ENCODE results near the gene CAP2. TPM values are rescaled to one million over a fixed set of nuclear protein-coding genes. Genes with fewer than 3 reads are reported as not detected.

Gene CAP2
- total and polyA plus RNA-seq, 9 of the 15 experiments (the other 6 are each of a cell fraction or from before 2014, with no cell fraction given) = not detected

DNA sequence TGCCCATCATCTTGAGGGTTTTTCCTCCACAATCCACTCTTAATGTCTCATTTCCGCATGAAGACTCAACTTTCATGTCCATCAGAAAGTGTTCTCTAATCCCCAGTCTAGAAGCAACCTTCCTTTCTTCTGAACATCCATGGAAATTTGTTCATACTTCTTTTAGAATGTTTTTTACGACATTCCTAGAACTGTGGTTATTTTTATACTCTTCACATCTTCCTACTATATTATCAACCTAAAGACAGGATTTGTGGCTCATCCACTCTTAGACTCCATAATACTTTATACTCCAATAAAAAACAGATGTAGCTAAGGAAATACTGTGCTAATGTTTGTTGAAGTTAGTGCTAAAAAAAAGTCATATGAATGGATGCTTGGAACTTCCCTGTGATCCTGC is 1.4 kb upstream of the CAP2 start:
- ATAC-seq = no peak
- no peaks in the 10 kb centered on the region for H3K9me1 ChIP-seq (ENCODE audit: control insufficient read depth, insufficient read depth, low read length)
- no peak overlapping the region for H3K9ac ChIP-seq (ENCODE audit: insufficient read depth in 1 of 2, low read depth in 2 of 2, low read length in 2 of 2)
- no peak for TF ChIP-seq ILF3 (IDR thresholded peaks at IDR 0.05; ENCODE audit: borderline replicate concordance)
- no peak for TF ChIP-seq NRF1 (conservative IDR thresholded peaks at IDR 0.05 in 1 of 2, IDR thresholded peaks at IDR 0.05 in 1 of 2)
- no peak for TF ChIP-seq FIP1L1 (IDR thresholded peaks at IDR 0.05; ENCODE audit: low read depth, low read length, poor library complexity, severe bottlenecking)
- no peak for TF ChIP-seq ILK (tag; IDR thresholded peaks at IDR 0.05; ENCODE audit: borderline replicate concordance, low read depth)
- no peak for TF ChIP-seq RBM25 (IDR thresholded peaks at IDR 0.05; ENCODE audit: low read depth, low read length, severe bottlenecking)
- TF ChIP-seq, protein P1, sequence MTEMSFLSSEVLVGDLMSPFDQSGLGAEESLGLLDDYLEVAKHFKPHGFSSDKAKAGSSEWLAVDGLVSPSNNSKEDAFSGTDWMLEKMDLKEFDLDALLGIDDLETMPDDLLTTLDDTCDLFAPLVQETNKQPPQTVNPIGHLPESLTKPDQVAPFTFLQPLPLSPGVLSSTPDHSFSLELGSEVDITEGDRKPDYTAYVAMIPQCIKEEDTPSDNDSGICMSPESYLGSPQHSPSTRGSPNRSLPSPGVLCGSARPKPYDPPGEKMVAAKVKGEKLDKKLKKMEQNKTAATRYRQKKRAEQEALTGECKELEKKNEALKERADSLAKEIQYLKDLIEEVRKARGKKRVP (CRISPR knock-in tag; IDR thresholded peaks at IDR 0.05) = no peak
- TF ChIP-seq ZNF384 (IDR thresholded peaks at IDR 0.05; ENCODE audit: low read depth, low read length) = no peak
- no peak for TF ChIP-seq ZNF140 (CRISPR knock-in tag; IDR thresholded peaks at IDR 0.05)
- no peaks in the 10 kb centered on the region for H3K79me2 ChIP-seq (ENCODE audit: control insufficient read depth, insufficient read depth, low read length)
- peaks cover 0 to 8% of the 10 kb centered on the region in 2 experiments; a peak in 2 of 5 replicates for H3K4me1 ChIP-seq (replicated peaks in 1 of 2; ENCODE audit: control insufficient read depth in 2 of 2, insufficient read depth in 2 of 2, low read length in 2 of 2)
- no peak overlapping the region for H3K4me3 ChIP-seq
- POLR2A ChIA-PET = no interaction called here
- CTCF ChIA-PET (ENCODE audit: low intra/inter-chr PET ratio) = no interaction called here
- intact Hi-C loops (cut with micrococcal nuclease) = no loop called here
- no peak for DNase-seq (ENCODE audit: extremely low read depth in 1 of 4, low spot score in 3 of 4)
- 3% methylated on average over 2 of the region's 2 CpGs for WGBS (ENCODE audit: insufficient coverage, low coverage, missing lambda C conversion rate)
- no peaks in the 10 kb centered on the region for H3K36me3 ChIP-seq (ENCODE audit: control insufficient read depth, insufficient read depth, low read length)
- no TSS peak for BruUV-seq (replicated peaks)
- H3K9me3 ChIP-seq (replicated peaks; ENCODE audit: control insufficient read depth, insufficient read depth, low read depth, low read length) = no peaks in the 10 kb centered on the region
- H3K27ac ChIP-seq (ENCODE audit: extremely low read depth, low read depth, low read length) = no peak overlapping the region
- H3K4me2 ChIP-seq (ENCODE audit: insufficient read depth, low read length) = no peak overlapping the region
- no peak for FAIRE-seq
- in situ Hi-C loops (cut with MboI) = no loop called here
- no peak overlapping the region for H2AFZ ChIP-seq (ENCODE audit: low read depth, low read length)
- no peaks in the 10 kb centered on the region for H4K20me1 ChIP-seq (replicated peaks; ENCODE audit: control insufficient read depth, insufficient read depth, low read length)
- peaks cover 32 to 36% of the 10 kb centered on the region in 2 experiments; a peak in 4 of 5 replicates for H3K27me3 ChIP-seq (ENCODE audit: control insufficient read depth in 2 of 2, insufficient read depth in 2 of 2, low read length in 2 of 2)
